HG02973 (cell line): ENCODE results near the gene TENT4B.
"Not testable (repeated sequence)": the region's sequence is repeated elsewhere in the genome, so short reads cannot be mapped to it uniquely, and the experiment has no call there.

Experiments used
- ATAC-seq: cut with Tn5 transposase; IDR thresholded peaks from one replicate; pipeline ENCODE4 v1.9.1; 2021; ENCODE audit warnings: moderate library complexity; ENCODE audit not compliant: unreplicated experiment

The TENT4B gene

GRCh38 chr16:50153596-50154419 is 702 bp downstream of the TENT4B start:
- ATAC-seq = peak; percentile 8

- no peak for ATAC-seq
Observed at GRCh38 chr16:50154420-50154950, 1.4 kb downstream of the TENT4B start.

GRCh38 chr16:50155925-50156324 is 2.8 kb downstream of the TENT4B start:
- no peak for ATAC-seq

- ATAC-seq = no peak
Observed at GRCh38 chr16:50156590-50156989, 3.5 kb downstream of the TENT4B start.

- no peak for ATAC-seq
Observed at GRCh38 chr16:50160495-50161164, 7.5 kb downstream of the TENT4B start.

- ATAC-seq = no peak
Observed at GRCh38 chr16:50161950-50162349, 8.8 kb downstream of the TENT4B start.

- ATAC-seq = no peak
Observed at GRCh38 chr16:50165473-50165872, 12.4 kb downstream of the TENT4B start.

GRCh38 chr16:50166511-50167500 is 13.7 kb downstream of the TENT4B start:
- ATAC-seq = no peak

- no peak for ATAC-seq
Observed at GRCh38 chr16:50167556-50167955, 14.4 kb downstream of the TENT4B start.

- ATAC-seq = no peak
Observed at GRCh38 chr16:50169555-50170096, 16.5 kb downstream of the TENT4B start.

GRCh38 chr16:50171773-50172172 is 18.7 kb downstream of the TENT4B start:
- not testable (repeated sequence) for ATAC-seq

GRCh38 chr16:50172195-50172922 is 19.3 kb downstream of the TENT4B start:
- no peak for ATAC-seq

GRCh38 chr16:50173316-50173715 is 20.2 kb downstream of the TENT4B start:
- no peak for ATAC-seq

- no peak for ATAC-seq
Observed at GRCh38 chr16:50178491-50178941, 25.4 kb downstream of the TENT4B start.

- no peak for ATAC-seq
Observed at GRCh38 chr16:50182441-50182840, 29.3 kb downstream of the TENT4B start.

- ATAC-seq = no peak
Observed at GRCh38 chr16:50183316-50183715, 30.2 kb downstream of the TENT4B start.

GRCh38 chr16:50185005-50185505 is 31.9 kb downstream of the TENT4B start:
- ATAC-seq = no peak

- no peak for ATAC-seq
Observed at GRCh38 chr16:50188619-50189136, 35.6 kb downstream of the TENT4B start.

GRCh38 chr16:50190292-50190691 is 37.2 kb downstream of the TENT4B start:
- no peak for ATAC-seq
